Thyroid gland (tissue), 4 donors: ENCODE results near the gene ZMIZ1.

Experiments
- CTCF ChIP-seq, 6 experiments: fragments of 200-600 bp in 3 of 6; fragments of 450-650 bp in 3 of 6; sonication (generic) in 3 of 6; IDR thresholded peaks; one replicate each; pipeline ENCODE4 v1.5.1; 2016 to 2019; ENCODE audit warnings: antibody characterized with exemption in 6 of 6, mild to moderate bottlenecking in 2 of 6, inconsistent platforms in 1 of 6, moderate library complexity in 1 of 6
- POLR2A ChIP-seq, 2 donors: fragments of 450-650 bp; IDR thresholded peaks; one replicate each; pipeline ENCODE4 v1.6.1; 2017; ENCODE audit warnings: antibody characterized with exemption in 2 of 2, mild to moderate bottlenecking in 2 of 2, moderate library complexity in 1 of 2

GRCh38 chr10:79237454-79238157 is 168.8 kb downstream of the ZMIZ1 start:
- no peak for TF ChIP-seq POLR2A (IDR thresholded peaks at IDR 0.05)
- TF ChIP-seq CTCF (IDR thresholded peaks at IDR 0.05): no peak
